ENCODE data around the gene NEK9.
"Not testable (repeated sequence)": the region's sequence is repeated elsewhere in the genome, so short reads cannot be mapped to it uniquely, and the experiment has no call there.

NEK9 gene

DNA sequence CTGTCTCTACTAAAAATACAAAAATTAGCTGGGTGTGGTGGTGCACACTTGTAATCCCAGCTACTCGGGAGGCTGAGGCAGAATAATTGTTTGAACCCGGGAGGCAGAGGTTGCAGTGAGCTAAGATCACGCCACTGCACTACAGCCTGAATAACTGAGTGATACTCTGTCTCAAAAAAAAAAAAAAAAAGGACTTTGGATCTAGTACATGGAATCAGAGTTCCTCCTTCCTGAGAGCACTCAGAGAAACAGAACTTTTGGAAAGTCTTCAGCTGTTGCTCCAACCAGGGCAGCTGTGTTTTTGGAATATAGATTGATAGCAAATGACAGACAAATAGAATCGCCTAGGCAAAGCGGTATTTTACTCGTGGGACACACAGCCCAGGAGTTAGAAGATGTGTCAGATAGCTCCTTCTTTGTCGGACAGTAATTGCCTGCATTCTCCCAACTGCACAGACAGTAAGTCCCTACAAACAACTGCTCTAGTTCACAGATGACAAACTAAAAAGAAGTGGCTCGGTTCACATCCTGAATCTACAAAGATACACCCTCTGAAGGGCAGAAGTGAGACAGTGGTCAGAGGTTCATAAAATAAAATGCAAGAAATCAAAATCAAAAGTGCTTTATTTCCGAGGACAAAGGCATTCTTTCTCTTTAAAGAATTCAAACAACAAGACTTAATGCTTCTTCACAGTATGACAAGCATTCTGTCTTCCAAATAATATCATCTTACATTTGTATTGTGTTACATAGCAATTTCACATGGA is 17.1 kb upstream of the NEK9 start:
- DNase-seq: no peak

DNA sequence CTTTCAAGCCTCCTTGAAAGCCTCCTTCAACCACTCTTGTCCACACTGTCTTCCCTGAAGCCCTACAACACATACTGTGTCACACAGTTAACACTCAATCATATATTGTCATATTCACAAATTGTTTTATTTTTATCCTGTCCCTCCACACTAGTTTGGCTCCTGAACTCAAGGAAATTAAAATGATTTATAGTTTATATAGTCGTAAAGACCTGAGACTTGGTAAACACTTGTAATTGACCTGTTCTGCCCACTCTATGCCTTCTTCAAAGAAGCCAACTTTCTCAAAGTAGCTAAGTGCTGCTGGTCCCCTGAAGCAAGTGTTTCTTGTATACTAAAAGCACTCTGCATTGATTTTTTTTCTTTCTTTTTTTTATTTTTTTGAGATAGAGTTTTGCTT is 15.6 kb upstream of the NEK9 start:
- DNase-seq: no peak

DNA sequence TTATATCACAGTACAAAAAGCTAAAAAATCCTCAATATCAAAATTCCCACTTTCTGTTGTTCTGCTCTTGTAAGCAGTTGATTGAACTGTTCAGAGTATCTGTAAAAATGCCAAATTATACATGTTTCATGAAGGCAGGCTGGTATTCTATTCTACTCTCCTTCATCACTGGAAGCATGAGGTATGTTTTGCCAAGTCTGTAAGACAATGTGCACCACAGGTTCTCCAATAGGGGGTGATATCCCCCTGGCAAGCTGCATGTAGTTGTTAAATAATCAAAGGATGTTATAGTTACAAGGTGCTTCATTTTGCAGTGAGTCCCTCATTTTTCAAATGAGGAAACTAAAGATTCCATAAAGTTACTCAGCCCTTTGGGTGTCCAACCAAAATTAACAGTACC is 15.1 kb upstream of the NEK9 start:
- DNase-seq: peak; percentile 35

DNA sequence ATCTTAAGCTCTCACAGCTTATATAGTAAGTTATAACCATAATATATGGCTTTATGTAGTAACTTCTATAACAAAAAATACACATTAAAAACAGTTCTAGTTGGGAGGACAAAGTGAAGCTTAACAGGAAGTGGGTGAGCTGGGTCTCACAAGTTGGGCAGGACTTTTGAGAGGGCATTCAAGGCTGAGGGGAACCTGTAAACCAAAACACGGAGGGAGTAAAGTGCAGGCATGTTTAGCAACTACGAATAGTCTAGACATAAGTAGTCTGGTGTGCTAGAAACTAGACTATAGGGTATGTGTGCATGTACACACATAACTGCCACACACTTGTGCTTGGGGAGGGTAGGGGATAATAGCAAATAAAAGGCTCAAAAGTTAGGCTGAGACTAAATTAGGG is 14.2 kb upstream of the NEK9 start:
- no peak for DNase-seq

DNA sequence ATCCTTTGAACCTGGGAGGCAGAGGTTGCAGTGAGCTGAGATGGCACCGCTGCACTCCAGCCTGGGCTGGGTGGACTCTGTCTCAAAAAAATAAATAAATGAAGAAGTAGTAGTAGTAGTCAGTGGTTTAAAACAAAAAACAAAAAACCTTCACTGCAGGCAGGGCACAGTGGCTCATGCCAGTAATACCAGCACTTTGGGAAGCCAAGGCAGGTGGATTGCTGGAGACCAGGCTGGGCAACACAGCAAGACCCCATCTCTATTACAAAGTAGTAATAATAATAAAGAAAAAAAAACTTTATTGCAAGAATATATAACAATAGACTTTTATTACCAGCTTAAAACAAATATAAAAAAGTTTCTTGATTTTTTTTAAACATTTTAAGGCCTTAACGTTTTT is 13.8 kb upstream of the NEK9 start:
- no peak for DNase-seq

DNA sequence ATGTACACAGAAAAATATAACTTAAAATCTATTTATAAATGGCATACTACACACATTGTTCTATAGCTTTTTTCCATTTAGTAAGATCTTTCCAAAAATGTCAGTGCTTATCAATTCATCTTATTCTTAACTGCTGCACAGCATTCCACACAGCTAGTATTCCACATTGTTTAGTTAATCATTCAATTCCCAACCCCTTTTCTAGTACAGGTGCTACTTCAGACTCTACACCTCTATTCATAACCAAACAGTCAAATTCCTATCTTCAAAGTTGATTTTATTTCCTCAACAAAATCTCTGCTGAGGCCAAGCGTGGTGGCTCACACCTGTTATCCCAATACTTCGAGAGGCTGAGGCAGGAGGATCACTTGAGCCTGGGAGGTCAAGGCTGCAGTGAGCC is 12.3 kb upstream of the NEK9 start:
- no peak for DNase-seq

DNA sequence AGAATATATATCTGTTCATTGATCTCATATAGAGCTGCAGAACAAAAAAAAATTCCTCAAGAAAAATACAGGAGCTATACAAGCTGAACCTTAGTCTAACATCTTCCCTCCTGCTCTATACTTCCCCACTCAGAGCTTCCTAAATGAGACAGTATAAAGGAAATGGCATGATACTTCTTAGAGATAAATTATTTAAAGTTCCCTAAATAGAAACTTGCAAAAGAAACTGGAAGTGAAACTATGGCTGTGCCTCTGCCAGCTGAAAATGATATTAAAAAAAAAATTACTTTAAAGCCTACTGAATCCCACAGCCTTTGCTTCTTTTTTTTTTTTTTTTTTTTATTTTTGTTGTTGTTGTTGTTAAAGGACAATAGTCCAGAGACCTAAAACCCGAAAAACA is 11.6 kb upstream of the NEK9 start:
- no peak for DNase-seq

DNA sequence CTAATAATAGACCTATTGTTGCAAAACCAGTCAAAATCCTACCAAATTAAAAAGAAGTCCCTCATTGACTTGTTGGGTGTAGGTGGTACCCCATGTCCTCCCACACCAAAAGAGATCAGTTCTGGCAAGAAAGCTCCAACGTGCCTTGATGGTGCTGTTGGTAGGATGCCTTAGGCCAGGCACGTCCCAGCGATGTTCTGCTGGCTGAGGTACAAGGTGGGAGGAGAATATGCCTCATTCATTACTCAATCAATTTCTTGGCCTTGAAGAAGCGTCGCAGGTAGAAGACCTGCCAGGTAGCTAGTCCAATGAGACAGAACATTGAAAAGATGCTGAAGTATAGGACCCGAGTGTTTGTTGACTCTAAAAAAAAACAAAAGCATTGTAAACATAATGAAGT is 7.8 kb upstream of the NEK9 start:
- no peak for DNase-seq

DNA sequence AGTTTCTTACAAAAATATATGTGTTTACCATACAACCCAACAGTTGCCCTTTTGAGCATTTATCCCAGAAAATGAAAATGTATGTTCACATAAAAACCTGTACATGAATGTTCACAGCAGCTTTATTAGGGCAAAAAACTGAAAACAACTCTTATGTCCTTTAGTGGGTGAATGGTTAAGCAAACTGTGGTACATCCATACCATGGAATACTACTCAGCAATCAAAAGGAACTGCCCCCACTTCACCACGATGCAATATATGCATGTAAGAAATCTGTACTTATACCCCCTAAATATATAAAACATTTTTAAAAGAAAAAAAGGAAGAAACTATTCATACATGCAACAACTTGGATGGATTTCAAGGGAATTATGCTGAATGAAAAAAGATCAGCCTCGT is 6.7 kb upstream of the NEK9 start:
- DNase-seq: no peak

DNA sequence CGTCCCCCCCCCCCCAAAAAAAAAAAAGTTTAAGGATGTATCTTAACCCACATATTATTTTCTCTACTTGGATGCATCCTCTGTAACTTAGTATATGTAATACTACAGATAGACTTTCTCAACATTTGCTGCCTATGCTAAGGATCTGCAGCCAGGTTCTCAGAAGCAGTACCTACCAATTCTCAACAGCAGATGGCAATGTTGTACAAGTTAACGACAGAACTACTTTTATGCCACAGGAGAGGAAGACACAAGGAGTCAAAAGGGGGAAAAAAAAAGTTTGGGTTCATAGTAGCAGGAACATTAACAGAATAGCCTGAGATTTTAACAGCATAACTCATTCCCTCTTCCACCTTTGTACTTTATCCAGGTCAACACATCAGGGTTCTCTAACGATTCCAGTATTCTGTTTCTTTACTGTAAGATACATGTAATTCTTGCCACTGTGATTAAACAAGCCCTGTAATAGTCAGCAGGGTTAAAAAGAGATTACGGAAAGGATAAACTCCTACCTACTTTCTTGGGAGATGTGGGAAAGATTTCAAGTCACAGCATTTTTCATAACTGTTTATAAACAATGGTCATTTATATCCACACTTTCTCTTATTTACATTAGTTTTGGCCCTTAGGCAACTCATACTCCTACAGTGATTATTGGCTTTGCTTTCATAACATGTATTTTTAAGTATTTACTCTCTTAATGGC is 5.7 kb upstream of the NEK9 start:
- DNase-seq: peak; percentile 76

DNA sequence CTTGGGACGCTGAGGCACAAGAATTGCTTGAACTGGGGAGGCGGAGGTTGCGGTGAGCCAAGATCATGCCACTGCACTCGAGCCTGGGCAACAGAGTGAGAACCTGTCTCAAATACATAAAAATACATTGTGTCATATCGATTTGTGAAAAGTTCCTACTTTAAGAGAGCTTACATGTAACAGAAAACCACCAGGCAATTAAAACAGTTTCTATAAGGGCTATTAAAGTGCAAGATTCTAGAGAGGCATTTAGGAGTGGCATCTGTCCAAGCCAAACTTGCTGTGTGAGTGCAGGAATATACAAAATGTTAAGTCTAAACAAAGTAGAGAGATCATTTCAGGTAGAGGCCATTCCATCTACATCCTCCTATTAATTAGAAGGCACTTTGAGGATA is 1.7 kb upstream of the NEK9 start:
- no peak for DNase-seq

DNA sequence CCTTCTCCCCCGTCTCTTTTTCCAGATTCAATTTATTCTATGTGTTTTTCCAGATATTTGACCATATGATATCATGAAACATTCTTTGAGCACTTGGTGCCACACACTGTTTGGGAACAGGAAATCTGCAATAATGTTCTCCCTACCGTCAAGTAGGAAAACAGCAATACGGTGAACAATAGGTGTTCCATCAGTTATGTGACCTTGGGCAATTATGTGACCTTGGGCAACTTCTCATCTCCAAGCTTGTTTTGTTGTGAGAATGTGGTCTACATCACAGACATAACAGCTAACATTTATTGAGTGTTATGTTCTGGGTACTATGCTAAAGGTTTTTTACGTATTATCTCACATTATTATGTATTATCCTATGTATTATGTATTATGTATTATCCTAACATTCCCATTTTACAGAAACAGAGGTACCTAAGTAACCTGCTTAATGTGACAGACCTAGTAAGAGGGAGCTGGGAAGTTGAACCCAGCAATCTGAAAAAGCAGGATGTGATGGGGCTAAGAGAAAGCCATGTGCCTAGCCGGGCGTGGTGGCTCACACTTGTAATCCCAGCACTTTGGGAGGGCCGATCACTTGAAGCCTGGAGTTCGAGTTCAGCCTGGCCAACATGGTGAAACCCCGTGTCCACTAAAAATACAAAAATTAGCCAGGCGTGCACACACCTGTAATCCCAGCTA is 1.2 kb upstream of the NEK9 start:
- no peak for DNase-seq

DNA sequence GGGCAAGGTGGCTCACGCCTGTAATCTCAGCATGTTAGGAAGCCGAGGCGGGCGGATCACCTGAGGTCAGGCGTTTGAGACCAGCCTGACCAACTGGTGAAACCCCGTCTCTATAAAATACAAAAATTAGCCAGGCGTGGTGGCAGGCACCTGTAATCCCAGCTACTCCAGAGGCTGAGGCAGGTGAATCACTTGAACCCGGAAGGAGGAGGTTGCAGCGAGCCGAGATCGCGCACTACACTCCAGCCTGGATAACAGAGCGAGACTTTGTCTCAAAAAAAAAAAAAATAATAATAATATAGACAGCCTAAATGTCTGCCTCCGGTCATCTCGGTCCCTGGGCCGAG is 599 bp upstream of the NEK9 start:
- not testable (repeated sequence) for DNase-seq

DNA sequence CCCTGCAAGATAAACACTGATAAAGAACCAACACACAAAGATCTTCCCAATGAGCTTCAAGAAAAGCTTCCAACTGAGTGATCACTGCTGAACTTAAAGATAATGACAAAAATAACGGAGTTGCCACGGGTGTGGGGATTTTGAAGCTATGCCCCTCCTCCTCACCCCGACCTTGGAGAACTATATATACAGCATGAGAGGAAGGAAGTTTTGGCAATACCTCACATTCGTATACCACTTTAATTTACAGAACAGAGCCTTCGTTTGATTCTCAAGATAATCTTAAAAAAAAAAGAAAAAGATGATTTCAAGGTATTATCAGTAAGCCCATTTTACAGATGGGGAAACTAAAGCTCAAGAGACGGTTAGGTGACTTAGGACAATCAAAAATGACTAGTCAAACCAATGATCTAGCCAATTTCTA is 715 bp downstream of the NEK9 start:
- peak; percentile 10 for DNase-seq

DNA sequence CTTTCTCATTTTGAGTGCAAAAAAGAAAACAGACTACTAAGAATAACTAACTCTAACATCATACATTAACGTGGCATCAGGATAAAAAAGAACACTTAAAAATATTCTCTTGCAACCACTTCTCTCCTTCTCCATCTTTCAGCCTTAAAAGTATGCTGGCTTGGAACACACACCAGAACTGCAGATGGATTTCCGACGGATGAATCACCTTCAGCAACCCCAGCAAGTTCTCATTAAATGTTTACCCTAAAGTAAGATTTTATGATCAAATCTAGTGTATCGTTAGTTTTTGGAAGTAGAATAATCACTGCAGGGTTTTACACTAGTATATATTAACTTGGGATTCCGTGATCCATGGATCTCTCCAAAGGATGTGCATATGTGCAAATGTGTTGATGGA is 1.2 kb downstream of the NEK9 start:
- peak; percentile 72 for DNase-seq

DNA sequence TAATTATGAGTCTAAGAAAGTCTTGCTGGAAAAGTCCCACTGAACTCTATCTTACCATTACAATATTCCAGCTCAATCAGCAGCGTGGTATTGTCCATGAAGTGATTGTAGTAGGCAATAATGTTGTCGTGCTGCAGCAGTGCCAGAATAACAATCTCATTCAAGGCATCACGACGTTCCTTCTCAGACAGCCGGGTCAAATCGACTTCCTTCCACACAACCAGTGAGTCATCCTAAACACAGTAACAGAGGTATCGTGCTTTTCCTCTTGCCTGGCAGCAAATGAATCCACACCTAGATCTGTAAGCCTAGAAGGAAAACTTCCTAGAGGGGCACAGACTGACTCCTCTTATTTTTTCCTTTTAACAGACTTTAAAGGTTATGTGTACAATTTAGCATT is 2.9 kb downstream of the NEK9 start:
- peak; percentile 81 for DNase-seq

DNA sequence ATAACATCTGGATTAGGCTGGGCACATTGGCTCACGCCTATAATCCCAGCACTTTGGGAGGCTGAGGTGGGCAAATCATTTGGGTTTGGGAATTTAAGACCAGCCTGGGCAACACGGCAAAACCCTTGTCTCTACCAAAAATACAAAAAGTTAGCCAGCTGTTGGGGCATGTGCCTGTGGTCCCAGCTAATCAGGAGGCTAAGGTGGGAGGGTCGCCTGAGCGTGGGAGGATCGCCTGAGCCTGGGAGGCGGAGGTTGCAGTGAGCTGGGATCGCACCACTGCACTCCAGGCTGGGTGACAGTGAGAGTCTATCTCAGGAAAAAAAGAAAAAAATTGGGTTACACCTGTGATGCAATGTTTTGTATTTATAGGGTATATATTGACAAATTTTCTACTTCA is 5.3 kb downstream of the NEK9 start:
- DNase-seq: no peak

DNA sequence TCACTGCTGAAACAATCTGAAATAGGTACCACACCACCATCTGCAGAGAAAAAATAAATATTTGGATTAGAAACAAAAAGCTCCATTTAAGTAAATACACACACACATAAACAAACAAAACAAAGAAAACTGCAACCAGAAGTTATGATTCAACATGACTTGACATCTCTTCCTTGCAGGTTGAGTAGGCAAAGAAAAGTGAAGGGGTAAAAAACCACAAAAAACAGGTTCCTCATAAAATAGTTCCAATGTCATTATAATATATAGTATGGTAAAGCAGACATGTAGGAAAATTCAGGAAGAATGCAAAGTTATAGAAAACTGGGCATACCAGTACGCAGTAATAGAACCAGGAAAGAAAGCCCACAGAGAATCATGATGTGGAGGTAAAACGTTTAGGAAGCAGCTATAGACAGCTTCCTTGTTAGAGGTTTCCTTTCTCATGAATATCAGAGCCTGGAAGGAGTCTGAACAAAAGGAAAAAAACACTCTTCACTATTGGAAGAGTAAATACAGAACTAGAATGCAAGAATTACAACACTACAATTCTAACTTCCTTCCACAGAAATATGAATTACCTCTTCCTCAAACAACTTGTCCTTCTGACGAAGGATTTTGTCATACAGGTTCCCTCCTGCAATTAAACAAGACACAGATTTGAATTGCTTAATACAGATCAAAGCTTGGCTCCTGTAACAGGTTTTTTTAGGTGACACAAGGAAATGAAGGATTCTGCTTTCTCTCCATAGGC is 6.1 kb downstream of the NEK9 start:
- no peak for DNase-seq

DNA sequence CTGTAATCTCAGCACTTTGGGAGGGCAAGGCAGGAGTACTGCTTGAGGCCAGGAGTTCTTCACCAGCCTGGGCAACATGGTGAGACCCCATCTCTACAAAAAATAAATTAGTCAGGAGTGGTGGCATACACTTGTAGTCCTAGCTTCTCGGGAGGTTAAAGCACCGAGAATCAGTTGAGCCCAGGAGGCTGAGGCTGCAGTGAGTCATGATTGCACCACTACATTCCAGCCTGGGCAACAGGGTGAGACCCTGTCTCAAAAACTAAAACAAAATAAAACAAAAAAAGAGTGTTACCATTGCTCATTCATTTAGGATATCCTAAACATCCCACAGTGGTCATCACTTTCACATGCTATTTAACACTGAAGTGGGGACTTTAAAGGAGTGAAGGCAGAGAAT is 7.8 kb downstream of the NEK9 start:
- peak; percentile 57 for DNase-seq

DNA sequence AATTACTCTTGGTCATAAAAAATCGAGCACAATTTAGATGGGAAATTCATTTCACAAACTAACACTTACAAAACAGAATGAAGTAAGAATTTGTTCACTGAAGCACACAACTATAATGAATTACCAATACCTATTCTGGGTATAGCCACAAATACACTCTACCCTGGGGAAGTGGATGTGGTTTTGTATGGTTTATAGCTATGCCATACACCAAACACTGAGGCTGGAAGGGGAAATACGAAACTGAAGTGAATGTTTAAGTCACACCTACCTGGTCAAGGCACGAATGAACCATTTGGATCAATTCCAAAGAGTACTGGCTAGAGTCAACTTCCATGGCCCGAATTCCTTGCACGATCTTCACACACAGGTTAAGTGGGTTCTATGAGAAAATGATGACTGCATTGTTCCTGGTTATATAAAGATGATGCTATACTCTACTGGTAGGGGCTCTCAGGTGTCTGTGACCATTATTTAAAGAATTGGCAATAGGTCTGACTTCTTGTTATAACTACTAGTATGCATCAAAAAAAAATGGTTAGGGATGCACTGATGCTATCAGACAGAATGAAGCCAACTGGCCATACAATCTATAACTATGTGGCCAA is 12.8 kb downstream of the NEK9 start:
- no peak for DNase-seq

DNA sequence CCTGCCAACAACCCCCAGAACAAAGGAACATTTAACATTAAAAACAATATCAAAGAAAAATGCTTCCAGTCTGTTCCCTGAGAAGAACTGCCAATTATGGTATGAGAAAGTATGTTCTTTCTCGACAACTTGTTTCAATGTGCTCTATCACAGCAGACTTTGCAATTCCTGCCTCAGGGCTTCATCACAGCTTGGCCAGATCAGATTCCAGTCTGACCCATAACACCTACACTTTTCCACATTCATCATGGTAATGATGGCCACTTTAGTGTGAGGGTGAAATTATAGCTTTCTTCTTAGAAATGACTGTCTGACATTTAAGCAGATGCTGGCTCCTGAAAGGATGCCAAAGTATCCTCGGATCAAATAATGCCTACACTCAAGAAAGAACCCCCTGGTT is 17.0 kb downstream of the NEK9 start:
- DNase-seq: no peak

DNA sequence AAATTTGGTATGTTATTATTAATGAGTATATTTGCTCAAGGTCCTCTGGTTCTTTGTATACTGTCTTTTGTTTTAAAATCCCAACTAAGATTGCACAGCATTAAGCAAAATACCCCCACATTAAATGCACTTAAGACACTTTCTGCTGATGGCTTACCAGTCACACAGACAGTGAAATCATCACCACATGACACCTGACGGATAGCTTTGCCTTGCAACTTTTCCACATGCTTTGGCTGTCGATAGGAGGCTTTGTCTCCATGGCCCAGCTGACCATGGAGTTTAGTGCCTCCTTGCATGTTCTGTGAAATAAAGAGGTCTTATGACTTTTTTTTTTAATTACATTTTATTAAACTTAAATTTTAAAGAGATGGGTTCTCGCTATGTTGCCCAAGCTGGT is 19.7 kb downstream of the NEK9 start:
- no peak for DNase-seq

DNA sequence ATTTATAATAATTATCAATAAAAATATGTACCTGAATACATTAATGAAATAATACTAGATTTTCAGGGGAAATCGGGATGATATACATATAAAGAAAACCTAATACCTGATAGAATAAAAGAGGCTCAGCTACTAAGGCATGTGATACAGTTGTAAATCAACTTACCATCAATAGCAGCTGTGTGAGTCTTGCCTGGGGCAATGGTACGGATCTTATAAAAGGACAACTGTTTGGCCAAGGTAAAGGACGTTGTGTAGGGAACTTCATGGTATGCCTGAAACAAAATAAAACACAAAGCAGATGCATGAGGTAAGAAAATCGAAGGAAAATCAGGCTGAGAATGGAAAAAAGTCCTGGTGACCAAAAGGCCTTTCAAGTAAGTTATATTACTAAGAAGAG is 25.4 kb downstream of the NEK9 start:
- DNase-seq: no peak
